Inferior parietal cortex (tissue), 1 donor: ENCODE measurements around the gene ANKUB1.

Source experiments
- DNase-seq: peaks from one replicate; pipeline ENCODE4 v3.0.0-alpha.2; 2016; ENCODE audit errors: extremely low spot score

Gene ANKUB1

DNA sequence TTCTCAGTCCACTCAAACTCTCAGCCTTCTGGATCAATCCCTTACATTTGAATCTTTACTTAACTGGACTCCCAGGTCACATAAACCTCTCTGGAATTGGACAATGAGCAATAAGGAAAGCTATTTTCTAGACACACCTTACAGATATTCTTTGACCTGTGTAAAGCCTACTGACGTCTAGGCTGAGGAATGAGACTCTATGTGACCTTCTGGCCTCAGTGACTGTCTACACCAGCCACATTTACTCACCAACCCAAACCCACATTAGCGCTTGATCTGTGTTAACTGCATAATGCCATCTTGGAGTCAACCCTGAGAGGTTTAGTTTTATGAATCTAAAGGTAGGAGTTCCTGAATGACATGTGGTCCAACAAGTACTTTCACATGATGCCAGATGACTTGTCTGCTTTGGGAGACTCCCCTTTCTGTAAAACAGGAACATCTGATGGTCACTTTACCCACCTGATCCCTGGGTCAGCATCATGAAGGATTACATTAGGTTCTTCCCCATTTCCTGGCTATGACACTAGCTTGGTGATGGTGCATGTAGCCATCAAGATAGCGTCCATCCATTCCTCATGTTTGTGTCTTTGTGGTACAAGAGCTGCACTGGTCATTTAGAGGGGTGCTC is 28.7 kb downstream of the ANKUB1 start:
- DNase-seq, result no peak

DNA sequence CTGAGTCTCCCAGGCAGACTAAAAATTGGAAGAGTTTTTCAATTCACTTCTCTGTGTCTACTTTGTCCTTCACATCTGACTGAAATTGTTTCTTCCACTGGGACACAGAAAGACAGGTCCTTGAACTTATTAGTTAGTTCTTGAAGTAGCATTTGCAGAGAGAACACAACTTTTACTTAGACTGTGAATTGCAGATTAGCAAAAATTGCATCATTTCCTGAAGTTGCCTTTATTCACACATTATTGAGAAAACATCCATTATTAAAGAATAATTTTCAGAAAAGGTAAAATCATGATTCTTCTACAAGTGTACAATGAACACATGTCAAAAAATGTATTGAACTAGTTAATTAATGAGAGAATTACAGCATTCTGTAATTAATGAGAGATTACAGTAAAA is 38.6 kb downstream of the ANKUB1 start:
- no peak for DNase-seq

DNA sequence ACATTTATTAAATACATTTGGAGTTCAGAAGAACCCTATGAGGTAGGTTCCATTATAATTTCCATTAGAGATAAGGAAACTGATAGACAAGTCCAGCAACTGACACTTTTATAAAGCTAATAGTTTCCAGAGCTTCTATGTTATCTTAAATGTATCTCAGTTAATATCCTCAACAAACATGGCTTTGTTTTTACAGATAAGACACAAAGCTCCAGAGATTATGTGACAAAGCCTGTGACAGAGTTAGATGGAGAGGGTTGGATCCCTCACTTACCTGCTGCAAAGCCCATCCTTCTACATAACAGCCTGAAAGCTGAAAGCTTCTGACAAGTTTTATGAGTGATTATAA is 39.6 kb downstream of the ANKUB1 start:
- no peak for DNase-seq

DNA sequence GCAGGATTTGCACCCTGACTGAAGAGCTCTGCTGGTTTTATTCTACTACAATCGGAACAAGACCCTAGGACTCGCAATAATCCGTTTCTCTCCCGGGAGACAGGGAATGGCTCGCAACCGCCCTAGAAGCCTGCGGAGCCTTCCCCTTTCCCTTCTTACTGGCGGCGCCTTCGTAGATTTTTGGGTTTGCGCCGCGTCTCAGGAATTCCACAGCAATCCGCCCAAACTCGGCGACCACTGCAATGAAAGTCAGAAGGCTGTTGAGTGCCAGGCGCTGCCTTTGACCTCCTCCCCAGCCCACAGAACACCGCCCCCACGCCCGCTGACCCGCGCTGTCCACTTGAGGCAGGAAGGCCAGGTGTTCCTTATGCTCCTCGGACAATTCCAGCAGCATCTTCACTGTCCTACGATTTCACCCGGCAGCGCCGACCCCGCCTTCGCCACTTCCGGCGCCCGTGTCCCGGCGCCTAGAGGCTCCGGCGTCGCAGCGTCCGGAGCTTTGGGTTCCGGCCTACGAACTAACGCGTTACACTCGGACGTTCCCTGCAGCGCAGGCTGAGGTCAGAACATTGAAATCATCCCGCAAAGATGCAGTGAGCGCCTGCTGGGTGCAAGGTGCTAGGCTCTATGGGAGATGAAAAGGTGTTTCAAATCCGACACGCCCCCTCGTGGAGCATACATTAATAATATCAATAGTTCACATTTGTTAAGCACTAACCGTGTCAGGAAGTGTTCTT is 40.1 kb downstream of the ANKUB1 start, which contains the start of gene COMMD2:
Gene COMMD2 (minus strand): TSS at position 439 of the 737 bp plus-strand sequence. CDS start 45 bp downstream, at position 394.
- DNase-seq, result peak; percentile 87

DNA sequence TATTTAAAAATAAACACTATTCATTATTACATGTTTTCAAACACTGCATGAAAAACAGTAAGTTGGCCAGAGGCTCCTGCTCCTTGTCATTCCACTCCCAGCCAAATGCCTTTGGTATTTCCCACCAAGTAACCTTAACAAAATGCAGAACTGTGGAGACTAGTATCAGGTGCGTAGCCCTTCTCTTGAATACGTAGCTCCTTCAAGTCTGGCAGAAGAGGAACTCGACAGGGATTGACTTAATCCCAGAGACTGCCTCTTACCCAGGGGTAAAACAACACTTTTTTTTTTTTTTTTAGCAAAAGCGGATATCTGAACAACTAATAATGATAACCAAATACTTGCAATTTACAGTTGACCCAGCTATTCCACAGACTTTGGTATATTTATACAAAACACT is 40.8 kb downstream of the ANKUB1 start:
- DNase-seq, result no peak

DNA sequence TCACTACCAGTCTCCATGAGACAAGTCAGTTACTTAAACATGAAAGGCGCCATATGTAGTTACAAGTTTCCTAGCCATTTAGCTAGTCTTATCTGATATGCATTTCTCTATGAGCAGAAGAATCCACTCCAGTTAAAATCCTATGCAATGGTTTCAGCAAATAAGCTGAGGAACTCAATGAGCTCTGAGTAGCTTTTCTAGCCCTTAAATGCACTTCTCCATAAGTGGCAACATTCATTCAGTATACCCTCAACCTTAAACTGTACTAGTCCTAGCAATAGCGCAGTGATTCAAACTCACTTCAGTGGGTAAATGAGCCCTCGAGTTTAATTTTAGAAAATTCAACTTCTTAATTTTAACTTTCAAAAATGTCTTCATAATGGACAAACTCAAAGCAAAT is 47.7 kb downstream of the ANKUB1 start:
- DNase-seq, result no peak

DNA sequence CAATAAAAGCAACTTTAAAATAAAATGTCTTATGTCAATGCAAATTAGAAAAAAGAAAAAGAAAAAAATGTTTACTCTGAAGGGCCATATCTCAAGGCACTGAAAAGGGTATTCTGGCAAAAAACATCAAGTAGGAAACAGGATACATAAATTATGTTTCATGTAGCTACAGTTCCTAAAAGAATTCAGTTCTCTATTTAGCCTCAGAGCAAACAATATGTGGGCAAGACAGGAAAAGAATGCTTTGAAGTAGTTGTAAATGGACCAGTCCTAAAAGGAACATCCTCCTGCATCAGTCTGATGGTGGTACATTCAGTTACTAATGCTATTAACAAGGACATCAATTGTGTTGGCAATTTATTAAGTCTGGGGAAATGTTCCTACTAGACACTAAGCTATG is 48.2 kb downstream of the ANKUB1 start:
- no peak for DNase-seq

DNA sequence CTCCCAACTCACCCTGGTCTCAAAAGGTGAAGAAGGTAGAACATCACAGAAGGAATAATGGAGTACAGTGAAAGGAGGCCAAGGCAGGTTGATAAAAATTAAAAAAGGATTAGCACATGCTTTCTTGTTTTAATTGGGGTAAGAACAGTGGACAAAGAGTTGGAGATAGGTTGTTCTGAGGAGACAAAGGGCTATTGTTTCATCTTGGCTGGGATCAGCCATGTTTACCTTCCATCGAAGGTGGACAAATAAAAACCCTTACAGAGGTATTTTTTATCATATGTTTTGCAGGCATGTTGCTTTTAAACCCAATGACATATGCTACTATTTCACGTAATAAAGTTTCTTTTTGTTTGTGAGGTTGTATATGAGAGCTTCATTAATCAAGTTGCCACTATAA is 53.0 kb downstream of the ANKUB1 start:
- DNase-seq, result no peak

DNA sequence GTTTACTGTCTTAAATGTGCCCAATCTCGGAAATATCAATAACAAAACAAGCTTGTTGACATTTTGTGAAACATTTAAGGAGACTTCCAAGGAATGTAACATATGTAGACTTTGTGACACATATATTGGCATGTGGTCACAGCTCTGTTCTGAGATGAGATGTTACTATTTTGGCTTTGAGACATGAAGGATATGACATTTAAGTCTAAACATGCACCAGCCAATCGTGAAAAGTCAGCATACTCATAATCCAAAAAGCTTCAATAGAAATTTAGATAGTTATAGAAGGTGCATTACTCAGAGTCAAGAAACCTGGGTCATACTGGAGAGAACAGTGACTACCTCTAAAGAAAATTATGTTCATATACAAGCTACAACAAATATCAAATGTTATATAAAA is 53.5 kb downstream of the ANKUB1 start:
- no peak for DNase-seq

DNA sequence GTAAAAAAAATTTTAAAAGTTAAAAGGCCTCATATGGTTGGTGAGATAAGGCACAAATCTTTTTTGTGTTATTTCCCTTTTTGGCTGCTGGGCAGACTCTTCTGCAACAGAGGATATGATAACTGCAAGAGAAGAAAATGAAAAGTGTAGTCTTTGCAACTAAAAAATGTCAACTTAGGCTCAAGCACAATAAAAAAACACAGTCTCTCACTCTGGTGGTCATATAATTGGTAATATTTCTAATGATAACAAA is 55.5 kb downstream of the ANKUB1 start:
- DNase-seq, result no peak

DNA sequence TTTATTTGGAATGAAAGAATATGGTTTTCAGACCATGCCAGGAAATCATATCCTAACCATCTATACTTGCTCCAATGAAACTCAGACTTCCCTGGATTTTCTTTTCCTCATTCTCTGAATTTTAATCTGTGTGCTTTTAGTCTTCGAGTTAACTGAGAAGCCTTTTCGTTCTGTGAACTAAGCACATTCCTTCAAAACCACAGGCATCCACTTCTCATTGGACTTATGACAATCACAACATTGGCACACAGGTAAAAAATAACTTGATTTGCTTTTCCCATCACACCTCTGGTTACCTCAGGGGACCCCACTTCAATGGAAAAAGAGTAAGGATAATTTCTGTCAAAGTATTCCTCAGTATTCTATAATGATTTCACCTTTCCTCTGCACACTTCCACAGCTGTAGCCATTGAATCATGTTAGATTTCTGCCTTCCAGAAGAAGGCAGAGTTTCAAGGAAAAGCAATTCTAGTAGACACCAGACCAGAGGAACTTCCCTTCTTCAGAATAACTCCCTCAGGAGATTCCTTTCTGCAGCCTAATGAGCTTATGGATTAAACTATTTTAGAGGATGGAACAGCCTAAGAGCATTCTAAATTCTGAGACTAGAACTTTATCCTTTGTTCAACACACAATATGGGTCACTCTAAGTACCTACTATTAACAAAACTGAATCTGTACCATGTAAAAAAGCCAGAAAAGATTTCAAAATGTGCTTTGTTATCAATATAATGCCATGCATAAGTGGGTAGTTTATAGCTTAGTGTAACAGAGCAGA is 56.0 kb downstream of the ANKUB1 start:
- no peak for DNase-seq

DNA sequence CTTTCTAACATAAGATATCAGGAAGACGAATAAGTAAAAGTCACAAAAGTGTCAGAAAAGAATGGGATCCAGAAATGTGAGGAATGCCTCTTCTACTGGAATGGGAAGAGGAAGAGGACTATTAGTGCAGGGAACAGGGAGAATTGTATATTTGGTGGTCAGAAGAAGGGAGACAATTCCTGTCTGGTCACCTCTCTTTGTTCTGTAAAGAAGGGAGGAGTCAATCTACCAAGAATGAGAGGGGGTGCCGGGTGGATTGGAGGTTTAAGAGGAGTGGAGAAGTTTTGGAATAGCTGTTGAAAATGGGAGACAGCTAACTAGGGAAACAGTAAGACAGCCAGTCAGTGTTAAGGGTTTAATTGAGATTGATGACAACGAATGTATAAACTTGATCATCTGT is 60.1 kb downstream of the ANKUB1 start:
- no peak for DNase-seq

DNA sequence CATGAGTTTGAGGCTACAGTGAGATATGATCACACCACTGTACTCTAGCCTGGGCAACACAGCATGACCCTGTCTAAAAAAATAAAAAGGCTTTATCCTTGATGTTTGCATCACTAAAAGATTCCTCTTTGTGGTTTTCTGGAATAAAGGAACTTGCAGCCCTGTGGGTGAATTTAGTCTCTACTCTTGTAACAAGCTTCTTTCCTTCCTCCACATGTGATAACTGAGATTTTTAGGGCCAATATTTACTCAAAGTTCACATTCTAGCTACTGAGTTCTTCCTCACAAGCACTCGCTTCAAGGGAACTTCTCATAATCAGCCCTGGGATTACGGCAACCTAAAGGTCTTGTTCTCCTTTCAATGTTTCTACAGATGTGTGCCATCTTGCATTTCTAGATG is 64.7 kb downstream of the ANKUB1 start:
- DNase-seq, result no peak

DNA sequence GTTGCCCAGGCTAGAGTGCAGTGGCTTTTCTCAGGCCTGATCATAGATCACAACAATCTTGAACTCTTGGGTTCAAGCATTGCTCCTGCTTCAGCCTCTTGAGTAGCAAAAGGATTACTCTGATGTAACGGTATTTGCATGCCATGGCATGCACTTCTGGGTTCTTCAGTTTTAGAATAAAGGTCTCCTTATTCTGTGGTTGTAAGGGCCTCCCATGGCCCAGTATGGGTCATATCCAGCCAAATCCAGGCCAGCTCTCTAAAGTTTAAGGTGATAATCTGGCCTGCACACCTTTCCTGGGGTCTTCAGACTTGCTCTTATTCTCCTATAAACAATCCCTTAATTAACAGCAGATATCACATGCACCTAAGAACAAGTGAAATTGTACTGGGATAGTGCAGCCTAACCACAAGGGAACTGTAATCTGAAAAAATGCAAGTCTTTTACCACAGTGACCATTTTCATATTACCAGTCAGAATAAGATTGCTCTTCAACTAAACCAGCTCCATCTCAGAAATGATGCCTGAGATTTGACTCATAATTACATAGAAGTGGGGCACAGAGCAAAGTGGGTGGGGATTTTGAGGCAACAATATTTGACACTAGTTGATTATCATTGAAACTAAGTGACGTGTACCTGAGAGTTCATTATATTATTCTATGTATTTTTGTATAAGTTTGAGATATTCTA is 65.5 kb downstream of the ANKUB1 start:
- no peak for DNase-seq

DNA sequence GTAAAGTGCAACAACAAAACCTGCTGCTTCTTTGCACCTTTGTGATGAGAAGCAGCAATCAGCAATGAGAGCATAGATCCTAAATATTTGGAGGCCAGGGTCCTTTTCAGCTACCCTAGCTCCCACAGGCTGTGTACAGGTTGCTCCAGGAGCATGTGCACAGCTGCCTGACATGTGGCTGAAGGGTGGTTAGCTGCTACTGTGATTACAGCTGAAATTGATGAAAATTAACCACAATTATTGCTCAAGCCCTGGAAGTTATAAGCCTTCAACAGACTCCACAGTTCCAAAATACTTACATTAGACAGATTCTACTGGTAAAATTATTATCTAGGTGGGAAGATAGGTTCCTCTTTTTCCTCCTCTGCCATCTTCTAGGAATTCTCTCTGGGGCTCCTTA is 68.6 kb downstream of the ANKUB1 start:
- DNase-seq, result no peak

DNA sequence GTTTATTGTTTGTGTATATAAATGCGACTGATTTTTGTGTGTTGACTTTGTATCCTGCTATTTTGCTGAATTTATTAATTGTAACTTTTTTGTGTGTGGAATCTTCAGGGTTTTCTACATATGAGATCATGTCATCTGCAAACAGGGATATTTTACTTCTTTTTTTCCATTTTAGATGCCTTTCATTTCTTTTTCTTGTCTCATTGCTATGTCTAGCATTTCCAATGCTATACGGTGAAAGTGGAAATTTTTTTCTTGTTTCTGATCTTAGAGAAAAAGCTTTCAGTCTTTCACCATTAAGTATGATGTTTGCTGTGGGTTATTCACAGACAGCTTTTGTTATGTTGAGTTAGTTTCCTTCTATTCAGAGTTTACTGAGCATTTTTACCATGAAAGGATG is 71.4 kb downstream of the ANKUB1 start:
- no peak for DNase-seq

DNA sequence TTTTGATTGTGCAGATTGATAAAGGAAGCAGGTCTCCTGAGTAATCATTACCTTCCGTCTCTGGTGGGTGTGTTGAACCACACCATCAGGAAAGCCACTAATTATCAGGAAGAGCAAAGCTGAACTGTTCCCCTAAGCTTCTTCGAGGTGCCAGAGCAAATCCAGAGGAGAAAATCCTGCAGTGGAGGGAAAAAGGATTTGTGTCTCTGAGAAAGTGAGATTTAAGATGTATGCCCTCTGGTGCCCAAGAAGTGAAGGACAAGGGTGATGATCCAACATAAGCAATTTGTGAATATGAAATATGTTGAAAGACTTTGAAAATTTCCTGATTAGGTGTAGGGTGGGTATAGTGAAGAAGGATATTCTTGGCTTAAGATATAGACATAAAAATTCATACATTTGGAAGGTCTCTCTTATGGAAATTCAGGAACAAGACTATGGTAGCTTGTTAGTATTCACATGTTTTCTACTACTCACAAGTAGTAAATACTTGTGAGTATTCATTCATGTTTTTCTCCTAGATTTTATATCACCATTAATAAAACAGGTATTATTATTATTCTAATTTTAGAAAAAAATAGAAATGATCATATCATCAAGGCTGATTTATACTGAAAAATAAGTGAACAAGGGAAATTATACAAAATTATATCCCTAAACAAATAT is 74.8 kb downstream of the ANKUB1 start:
- DNase-seq, result peak; percentile 83

DNA sequence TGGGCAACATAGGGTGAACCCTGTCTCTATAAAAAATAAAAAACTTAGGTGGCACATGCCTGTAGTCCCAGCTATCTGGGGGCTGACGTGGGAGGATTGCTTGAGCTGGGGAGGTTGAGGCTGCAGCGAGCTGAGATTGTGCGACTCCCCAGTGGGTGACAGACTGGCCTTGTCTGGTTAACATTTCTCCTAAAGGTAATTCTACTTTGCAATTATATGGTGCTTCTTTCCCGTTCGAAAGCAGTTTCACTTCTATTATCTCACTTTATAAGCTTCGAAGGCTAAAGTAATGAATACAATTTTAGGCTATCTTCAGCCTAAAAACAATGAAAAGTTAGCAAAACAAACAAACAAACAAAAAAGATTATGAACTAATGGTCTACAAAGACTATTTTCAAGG is 75.4 kb downstream of the ANKUB1 start:
- no peak for DNase-seq

DNA sequence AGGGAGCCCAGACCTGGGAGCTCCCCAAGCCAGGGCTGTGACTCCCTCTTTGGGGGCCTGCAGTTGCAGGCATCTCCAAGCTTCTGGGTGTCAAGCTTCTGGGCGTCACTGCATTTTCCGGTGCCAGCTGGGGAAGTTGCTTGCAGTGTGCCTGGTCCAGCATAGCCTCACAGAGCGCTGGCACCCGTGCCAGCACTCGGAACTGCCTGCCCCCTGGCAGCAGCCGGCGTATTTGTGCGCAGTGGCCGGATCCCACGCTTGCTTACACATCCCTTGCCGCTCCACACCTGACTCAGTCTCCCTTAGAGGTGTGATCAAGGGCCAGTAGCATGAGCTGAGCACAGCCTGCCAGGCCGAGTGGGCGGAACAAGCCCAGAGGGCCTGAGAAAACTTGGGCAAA is 77.1 kb downstream of the ANKUB1 start:
- DNase-seq, result no peak

DNA sequence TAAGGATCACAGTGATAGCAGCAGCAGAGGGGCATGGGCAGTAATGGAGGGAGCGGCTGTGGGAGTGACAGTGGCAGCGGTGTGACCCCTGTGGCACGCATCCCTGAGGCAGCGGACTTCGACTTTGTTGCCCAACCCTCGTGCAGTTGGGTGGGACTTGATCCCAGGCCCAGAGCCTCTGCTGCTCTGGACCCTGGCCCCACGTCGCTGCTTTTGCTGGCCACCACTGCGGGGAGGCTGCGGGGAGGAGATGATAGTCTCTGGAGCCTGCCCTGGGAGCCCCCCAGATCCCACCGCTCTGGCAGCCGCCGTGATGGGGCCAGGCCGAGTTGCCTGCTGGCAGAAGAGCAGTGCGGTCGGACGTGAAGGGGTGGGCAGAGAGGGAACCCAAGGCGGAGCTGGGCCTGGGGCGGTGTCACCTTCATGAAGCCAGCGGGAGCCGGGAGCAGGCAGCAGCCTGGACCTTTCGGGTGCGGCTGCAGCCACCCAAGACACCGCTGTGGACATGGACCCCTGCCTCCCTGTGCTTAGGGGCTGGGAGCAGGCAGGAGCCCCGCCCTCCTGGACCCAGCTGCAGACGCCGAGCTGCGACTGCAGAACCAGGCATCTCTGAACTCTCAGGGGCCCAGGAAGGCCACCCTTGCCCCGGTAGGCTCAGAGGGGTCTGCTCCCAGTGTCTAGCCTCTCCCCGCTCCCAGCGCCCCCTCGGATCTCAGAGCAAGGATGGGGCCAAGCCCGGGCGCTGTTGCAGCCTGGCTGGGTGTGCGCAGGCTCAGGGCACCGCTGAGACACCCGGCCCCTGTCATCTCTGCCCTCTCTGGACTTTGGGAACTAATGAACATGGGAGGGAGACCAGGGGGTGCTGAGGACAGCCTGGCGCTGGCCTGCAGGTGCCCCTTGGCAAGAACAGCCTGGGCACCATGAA is 78.4 kb downstream of the ANKUB1 start:
- DNase-seq, result no peak
